H9 (cell line): Measurements from ENCODE around the gene CBX3. TPM values are rescaled to one million over a fixed set of nuclear protein-coding genes. Genes with fewer than 3 reads are reported as not detected.
A peak's percentile ranks its signal among the peaks of the same experiment; 100 is the strongest.

Experiments
- DNase-seq: peaks from one replicate; pipeline ENCODE4 v3.0.0-alpha.2; 2017
- H2AFZ ChIP-seq: one replicate; pipeline ENCODE4 v1.6.1; 2013; ENCODE audit warnings: mild to moderate bottlenecking, low read length, control low read depth, moderate library complexity
- H2AK5ac ChIP-seq: 2 replicates; pipeline ENCODE4 v1.6.1; 2013; ENCODE audit warnings: low read length, control low read depth, mixed read lengths; ENCODE audit not compliant: insufficient read length
- H2BK120ac ChIP-seq: one replicate; pipeline ENCODE4 v1.6.1; 2013; ENCODE audit warnings: low read depth, mild to moderate bottlenecking, low read length, control low read depth, inconsistent platforms; ENCODE audit not compliant: poor library complexity, severe bottlenecking
- H2BK12ac ChIP-seq: 2 replicates; pipeline ENCODE4 v1.6.1; 2013; ENCODE audit warnings: low read length, control low read depth, mixed read lengths, low read depth; ENCODE audit not compliant: insufficient read length
- H2BK15ac ChIP-seq: 2 replicates; pipeline ENCODE4 v1.6.1; 2013; ENCODE audit warnings: low read depth, low read length, control low read depth
- H2BK20ac ChIP-seq: one replicate; pipeline ENCODE4 v1.6.1; 2013; ENCODE audit warnings: low read depth, mild to moderate bottlenecking, low read length, control low read depth, inconsistent platforms; ENCODE audit not compliant: poor library complexity, severe bottlenecking
- H2BK5ac ChIP-seq: 2 replicates; pipeline ENCODE4 v1.6.1; 2013; ENCODE audit warnings: low read length, control low read depth, mixed read lengths; ENCODE audit not compliant: insufficient read length
- H3K14ac ChIP-seq: 2 replicates; pipeline ENCODE4 v1.6.1; 2013; ENCODE audit warnings: low read length, control low read depth; ENCODE audit not compliant: insufficient read depth
- H3K18ac ChIP-seq: 2 replicates; pipeline ENCODE4 v1.6.1; 2013; ENCODE audit warnings: low read depth, mild to moderate bottlenecking, mixed read lengths, low read length, control low read depth; ENCODE audit not compliant: insufficient read length
- H3K23ac ChIP-seq: 2 replicates; pipeline ENCODE4 v1.6.1; 2013; ENCODE audit warnings: low read length, control low read depth, mixed read lengths, low read depth; ENCODE audit not compliant: insufficient read length
- H3K23me2 ChIP-seq: 2 replicates; pipeline ENCODE4 v1.6.1; 2013; ENCODE audit warnings: low read depth, mild to moderate bottlenecking, mixed read lengths, low read length, control low read depth; ENCODE audit not compliant: insufficient read length, poor library complexity, severe bottlenecking
- H3K27ac ChIP-seq: 2 replicates; pipeline ENCODE4 v1.5.1; 2013; ENCODE audit warnings: low read length, control low read depth, mixed read lengths, low read depth; ENCODE audit not compliant: insufficient read length
- H3K27me3 ChIP-seq: 2 replicates; pipeline ENCODE4 v1.6.1; 2013; ENCODE audit warnings: low read length, control low read depth, inconsistent platforms; ENCODE audit not compliant: insufficient read depth
- H3K4ac ChIP-seq: 2 replicates; pipeline ENCODE4 v1.6.1; 2013; ENCODE audit warnings: low read depth, mild to moderate bottlenecking, control low read depth, inconsistent platforms, low read length, moderate library complexity
- H3K4me1 ChIP-seq: 2 replicates; pipeline ENCODE4 v1.6.1; 2013; ENCODE audit warnings: low read length, control low read depth, inconsistent platforms; ENCODE audit not compliant: insufficient read depth
- H3K4me2 ChIP-seq: 2 replicates; pipeline ENCODE4 v1.6.1; 2013; ENCODE audit warnings: low read length, control low read depth, mixed read lengths; ENCODE audit not compliant: insufficient read length, insufficient read depth
- H3K56ac ChIP-seq: 2 replicates; pipeline ENCODE4 v1.6.1; 2013; ENCODE audit warnings: low read depth, mild to moderate bottlenecking, mixed read lengths, low read length, control low read depth; ENCODE audit not compliant: insufficient read length
- H3K79me1 ChIP-seq: 2 replicates; pipeline ENCODE4 v1.6.1; 2013; ENCODE audit warnings: low read depth, mild to moderate bottlenecking, moderate library complexity, low read length, control low read depth, inconsistent platforms; ENCODE audit not compliant: insufficient read depth, poor library complexity, severe bottlenecking
- H3K79me2 ChIP-seq: 2 replicates; pipeline ENCODE4 v1.6.1; 2013; ENCODE audit warnings: low read length, control low read depth, inconsistent platforms; ENCODE audit not compliant: insufficient read depth
- H3K9ac ChIP-seq: 2 replicates; pipeline ENCODE4 v1.6.1; 2013; ENCODE audit warnings: low read length, control low read depth, mixed read lengths; ENCODE audit not compliant: insufficient read length; ENCODE audit errors: extremely low read depth
- H3K9me3 ChIP-seq: one replicate; pipeline ENCODE4 v1.6.1; 2013; ENCODE audit warnings: low read depth, low read length, inconsistent platforms; ENCODE audit not compliant: control insufficient read depth
- H3T11ph ChIP-seq: one replicate; pipeline ENCODE4 v1.6.1; 2013; ENCODE audit warnings: mild to moderate bottlenecking, low read length, control low read depth, inconsistent platforms
- H4K20me1 ChIP-seq: one replicate; pipeline ENCODE4 v1.6.1; 2013; ENCODE audit not compliant: control insufficient read depth, insufficient read length, insufficient read depth
- H4K5ac ChIP-seq: 2 replicates; pipeline ENCODE4 v1.6.1; 2013; ENCODE audit warnings: low read depth, mild to moderate bottlenecking, mixed read lengths, low read length, control low read depth; ENCODE audit not compliant: insufficient read length
- H4K8ac ChIP-seq: replicated peaks from 2 replicates; pipeline ENCODE4 v1.6.1; 2013; ENCODE audit warnings: low read length, control low read depth, mixed read lengths, low read depth; ENCODE audit not compliant: insufficient read length
- H4K91ac ChIP-seq: 2 replicates; pipeline ENCODE4 v1.6.1; 2013; ENCODE audit warnings: low read depth, mild to moderate bottlenecking, moderate library complexity, mixed read lengths, low read length, control low read depth; ENCODE audit not compliant: insufficient read length
- H3K27ac Mint-ChIP-seq, 3 experiments: 2 replicates in 2 of 3; 3 replicates in 1 of 3; pipeline ENCODE4 v1.8.0; 2020 to 2021; ENCODE audit warnings: mixed read lengths in 3 of 3, mild to moderate bottlenecking in 1 of 3, moderate library complexity in 1 of 3
- H3K27me3 Mint-ChIP-seq: 2 replicates; pipeline ENCODE4 v1.8.0; 2021; ENCODE audit warnings: low read depth, mild to moderate bottlenecking, moderate library complexity, mixed read lengths
- H3K36me3 Mint-ChIP-seq, 3 experiments: 2 replicates in 2 of 3; 3 replicates in 1 of 3; pipeline ENCODE4 v1.8.0; 2020 to 2021; ENCODE audit warnings: low read depth in 3 of 3, mixed read lengths in 3 of 3; ENCODE audit not compliant: insufficient read depth in 1 of 3
- H3K4me1 Mint-ChIP-seq, 2 experiments: 2 replicates each; pipeline ENCODE4 v1.8.0; 2020; ENCODE audit warnings: mixed read lengths in 2 of 2
- H3K4me3 Mint-ChIP-seq, 2 experiments: 2 replicates in 1 of 2; 3 replicates in 1 of 2; pipeline ENCODE4 v1.8.0; 2020 to 2021; ENCODE audit warnings: mild to moderate bottlenecking in 2 of 2, mixed read lengths in 2 of 2, moderate library complexity in 1 of 2
- H3K9me3 Mint-ChIP-seq, 2 experiments: 2 replicates in 1 of 2; 3 replicates in 1 of 2; pipeline ENCODE4 v1.8.0; 2020; ENCODE audit warnings: mild to moderate bottlenecking in 2 of 2, mixed read lengths in 2 of 2, moderate library complexity in 1 of 2
- CTCF ChIP-seq: fragments of 200-600 bp; sonication (generic); conservative IDR thresholded peaks from 3 replicates; pipeline ENCODE4 v1.8.0; 2021; ENCODE audit warnings: antibody characterized with exemption, mild to moderate bottlenecking
- WGBS: extraction: QIAGEN DNeasy Blood & Tissue Kit; methylation state at CpG from one replicate; pipeline ENCODE4 v1.1.7; 2013; ENCODE audit warnings: missing lambda C conversion rate, low lambda C conversion rate, mixed read lengths; ENCODE audit not compliant: insufficient read length; ENCODE audit errors: extremely low coverage; 5-methylcytosine and 5-hydroxymethylcytosine counted together
- total RNA-seq: library from RNA; stranded (reverse); gene quantifications from 2 replicates; pipeline ENCODE4 v1.2.1, GENCODE V29; 2021

CBX3 gene
- total RNA-seq, 1 experiment from 2014 or later: 288 TPM

GRCh38 chr7:26179422-26179821 is 22.1 kb upstream of the CBX3 start:
- Histone ChIP-seq H3K4me1 (no peaks in the 10 kb centered on the region; the same call in 1 of the 2 replicates), H3K56ac (no peak overlapping the region), H2BK120ac (no peak overlapping the region), H3K4ac (no peak overlapping the region), H2BK12ac (no peak overlapping the region), H4K5ac (no peak overlapping the region), H3T11ph (no peak overlapping the region), H3K4me2 (no peak overlapping the region), H4K20me1 (no peaks in the 10 kb centered on the region), H2BK15ac (no peak overlapping the region), H3K27ac (no peak overlapping the region), H2AFZ (no peak overlapping the region), H2BK20ac (no peak overlapping the region), H3K18ac (no peak overlapping the region), H3K9me3 (no peaks in the 10 kb centered on the region), H3K9ac (no peak overlapping the region), H3K79me2 (peaks cover 2% of the 10 kb centered on the region; the same call in 1 of the 2 replicates), H3K27me3 (no peaks in the 10 kb centered on the region), H2AK5ac (no peak overlapping the region), H4K8ac (no peak overlapping the region), H3K23me2 (no peaks in the 10 kb centered on the region), H4K91ac (no peak overlapping the region), H3K14ac (no peak overlapping the region), H3K23ac (no peak overlapping the region), H2BK5ac (no peak overlapping the region), H3K79me1 (no peaks in the 10 kb centered on the region)
- Mint-ChIP-seq H3K36me3 (peaks cover 27 to 51% (median 45%) of the 10 kb centered on the region in 3 experiments), H3K27ac (peak overlapping the region in 1 of 3 experiments; percentile 57; a peak in 1 of 7 replicates), H3K9me3 (peaks cover 10 to 19% of the 10 kb centered on the region in 2 experiments), H3K4me1 (peaks cover 6 to 13% of the 10 kb centered on the region in 2 experiments; a peak in 3 of 4 replicates), H3K4me3 (no peak overlapping the region), H3K27me3 (peaks cover 1% of the 10 kb centered on the region; the same call in 1 of the 2 replicates)
- TF ChIP-seq CTCF: no peak
- no peak for DNase-seq
- WGBS: no CpG with 5 or more reads among the region's 5 CpGs
